Daoy (cell line): ENCODE measurements around the gene BORCS8. TPM values are rescaled to one million over a fixed set of nuclear protein-coding genes. Genes with fewer than 3 reads are reported as not detected.
"Not testable (repeated sequence)": the region's sequence is repeated elsewhere in the genome, so short reads cannot be mapped to it uniquely, and the experiment has no call there.

ENCODE experiments used
- DNase-seq: peaks from one replicate; pipeline ENCODE4 v3.0.0-alpha.2; 2015; ENCODE audit warnings: low read depth
- total RNA-seq: library from RNA; depleted of rRNA; stranded (reverse); fragments of >200 nt; shearing (Covaris generic); gene quantifications from 2 replicates; pipeline ENCODE4 v1.2.3, GENCODE V29; 2014; rRNA removed

Gene BORCS8
- total RNA-seq, result 7.8 and 18.7 TPM in 2 replicates

GRCh38 chr19:19192078-19192882 is at the start of gene BORCS8, which contains the start of gene RFXANK:
Gene BORCS8 (minus strand): TSS chr19:19192152. CDS start chr19:19192117, 35 bp downstream.
Gene RFXANK (plus strand): TSS chr19:19192258. CDS start chr19:19193947, 1,689 bp downstream.
- peak; percentile 99 for DNase-seq

- no peak for DNase-seq
Measured at GRCh38 chr19:19240476-19240875, 48.5 kb upstream of the BORCS8 start.

GRCh38 chr19:19239675-19240074 is 47.7 kb upstream of the BORCS8 start:
- DNase-seq, result no peak

- no peak for DNase-seq
Measured at GRCh38 chr19:19238126-19238894, 46.4 kb upstream of the BORCS8 start.

- DNase-seq, result no peak
Measured at GRCh38 chr19:19236173-19236572, 44.2 kb upstream of the BORCS8 start.

GRCh38 chr19:19234220-19234816 is 42.4 kb upstream of the BORCS8 start:
- no peak for DNase-seq

GRCh38 chr19:19232261-19232721 is 40.3 kb upstream of the BORCS8 start:
- DNase-seq, result no peak

- no peak for DNase-seq
Measured at GRCh38 chr19:19230999-19231398, 39.0 kb upstream of the BORCS8 start.

GRCh38 chr19:19229701-19230100 is 37.7 kb upstream of the BORCS8 start:
- no peak for DNase-seq

- DNase-seq, result no peak
Measured at GRCh38 chr19:19227217-19227616, 35.3 kb upstream of the BORCS8 start.

- DNase-seq, result no peak
Measured at GRCh38 chr19:19226663-19227062, 34.7 kb upstream of the BORCS8 start.

- no peak for DNase-seq
Measured at GRCh38 chr19:19226204-19226603, 34.3 kb upstream of the BORCS8 start.

GRCh38 chr19:19224852-19225494 is 33.0 kb upstream of the BORCS8 start:
- DNase-seq, result peak; percentile 30

- no peak for DNase-seq
Measured at GRCh38 chr19:19224150-19224851, 32.3 kb upstream of the BORCS8 start.

GRCh38 chr19:19223636-19224035 is 31.7 kb upstream of the BORCS8 start:
- no peak for DNase-seq

- no peak for DNase-seq
Measured at GRCh38 chr19:19223060-19223459, 31.1 kb upstream of the BORCS8 start.

GRCh38 chr19:19221000-19221399 is 29.0 kb upstream of the BORCS8 start:
- not testable (repeated sequence) for DNase-seq

- DNase-seq, result no peak
Measured at GRCh38 chr19:19218911-19219310, 27.0 kb upstream of the BORCS8 start.

- DNase-seq, result peak; percentile 44
Measured at GRCh38 chr19:19217099-19217498, 25.1 kb upstream of the BORCS8 start.

GRCh38 chr19:19215792-19216191 is 23.8 kb upstream of the BORCS8 start:
- no peak for DNase-seq

GRCh38 chr19:19214892-19215291 is 22.9 kb upstream of the BORCS8 start:
- DNase-seq, result peak; percentile 59
